H1 (cell line): Measurements from ENCODE around the gene SLCO2A1.

ENCODE experiments used
- ATF2 ChIP-seq: IDR thresholded peaks from 2 replicates; pipeline ENCODE4 v1.6.1; 2012; ENCODE audit warnings: low read length, inconsistent platforms
- CTCF ChIP-seq, 3 experiments: IDR thresholded peaks; 1 replicate in 2 of 3; 2 replicates in 1 of 3; pipeline versions ENCODE4 v1.5.1 to v1.6.1; 2011; ENCODE audit warnings: low read length in 3 of 3, mild to moderate bottlenecking in 3 of 3, inconsistent platforms in 2 of 3, low read depth in 1 of 3, moderate library complexity in 1 of 3; ENCODE audit not compliant: insufficient read depth in 1 of 3; ENCODE audit errors: control extremely low read depth in 1 of 3
- EZH2 ChIP-seq: fragments of 200-600 bp; sonication (generic); IDR thresholded peaks from 2 replicates; pipeline ENCODE4 v1.7.1; 2012; ENCODE audit warnings: low read depth, mild to moderate bottlenecking, moderate library complexity, low read length, inconsistent platforms; ENCODE audit not compliant: severe bottlenecking
- POLR2A ChIP-seq, 2 experiments: IDR thresholded peaks; 1 replicate in 1 of 2; 2 replicates in 1 of 2; pipeline ENCODE4 v1.6.1; 2011; ENCODE audit warnings: low read depth in 2 of 2, low read length in 2 of 2, mild to moderate bottlenecking in 2 of 2; ENCODE audit errors: control extremely low read depth in 1 of 2
- POLR2AphosphoS5 ChIP-seq: IDR thresholded peaks from 2 replicates; pipeline ENCODE4 v1.6.1; 2011; ENCODE audit warnings: low read depth, low read length

GRCh38 chr3:133931084-133931483 lies 98.6 kb downstream of the SLCO2A1 start:
- no peak for TF ChIP-seq CTCF (IDR thresholded peaks at IDR 0.05; ENCODE audit: control extremely low read depth in 1 of 3, insufficient read depth in 1 of 3, low read depth in 1 of 3, low read length in 3 of 3)
- no peak for TF ChIP-seq EZH2
- no peak for TF ChIP-seq ATF2
- no peak for TF ChIP-seq POLR2AphosphoS5
- TF ChIP-seq POLR2A (IDR thresholded peaks at IDR 0.05; ENCODE audit: control extremely low read depth in 1 of 2, low read depth in 2 of 2, low read length in 2 of 2), result no peak
